ENCODE data around the gene FBXL5. TPM values are rescaled to one million over a fixed set of nuclear protein-coding genes. Genes with fewer than 3 reads are reported as not detected.

FBXL5 gene
- total and polyA plus RNA-seq, 9 of the 15 experiments (the other 6 are each of a cell fraction or from before 2014, with no cell fraction given): 6.0 to 35.2 (median 22.1) TPM

DNA sequence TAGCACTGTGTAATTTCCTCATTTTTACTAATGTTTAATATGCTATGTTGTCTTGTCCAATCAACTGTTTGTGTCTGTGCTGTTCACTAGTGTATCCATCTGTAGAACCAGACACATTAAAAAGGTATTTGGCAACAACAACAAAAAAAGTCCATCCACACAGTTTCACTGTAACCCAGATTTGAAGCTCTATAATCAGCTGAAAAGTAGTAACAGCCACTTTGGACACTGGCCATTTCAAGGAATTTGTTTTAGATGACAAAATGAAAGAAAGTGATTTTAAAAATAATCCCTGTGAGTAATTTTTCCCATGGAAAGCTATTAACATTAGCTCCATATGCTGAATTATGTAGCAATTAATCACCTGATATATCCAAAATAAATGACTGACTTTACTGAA lies 2.2 kb upstream of the FBXL5 start:
- H4K20me1 ChIP-seq (replicated peaks; ENCODE audit: control insufficient read depth, insufficient read depth, low read length): no peaks in the 10 kb centered on the region
- in situ Hi-C loops (cut with MboI) (loop anchor here (25.0 kb wide), 1 partner anchor 645 kb away; the partner anchor contains the start of gene CPEB2), intact Hi-C loops (cut with micrococcal nuclease) (loop anchor here (10.0 kb wide), 2 partner anchors 423 to 653 kb away; partner anchors contain the start of gene CPEB2)
- H3K4me2 ChIP-seq (ENCODE audit: insufficient read depth, low read length): no peak overlapping the region
- H3K79me2 ChIP-seq (ENCODE audit: control insufficient read depth, insufficient read depth, low read length): peaks cover 25% of the 10 kb centered on the region
- H2AFZ ChIP-seq (ENCODE audit: low read depth, low read length): no peak overlapping the region
- no peaks in the 10 kb centered on the region for H3K9me1 ChIP-seq (ENCODE audit: control insufficient read depth, insufficient read depth, low read length)
- POLR2A ChIA-PET: interaction anchor here (1.0 kb wide), 1 partner anchor 24 kb away, joined by 4 read pairs; the partner anchor contains the start of gene FAM200B
- 0 out of 2 replicates have a peak, but pooled peaks cover 3% of the 10 kb centered on the region for H3K9me3 ChIP-seq (replicated peaks; ENCODE audit: control insufficient read depth, insufficient read depth, low read depth, low read length)
- no peaks in the 10 kb centered on the region for H3K27me3 ChIP-seq (ENCODE audit: control insufficient read depth in 2 of 2, insufficient read depth in 2 of 2, low read length in 2 of 2)
- H3K9ac ChIP-seq (ENCODE audit: insufficient read depth in 1 of 2, low read depth in 2 of 2, low read length in 2 of 2): no peak overlapping the region
- FAIRE-seq (no peak), DNase-seq (ENCODE audit: extremely low read depth in 1 of 4, low spot score in 3 of 4) (no peak), ATAC-seq (no peak)
- no peak overlapping the region for H3K4me3 ChIP-seq
- CTCF ChIA-PET (ENCODE audit: low intra/inter-chr PET ratio): no interaction called here
- no peak overlapping the region for H3K27ac ChIP-seq (ENCODE audit: extremely low read depth, low read depth, low read length)
- peaks cover 2 to 13% of the 10 kb centered on the region in 2 experiments; a peak in 3 of 5 replicates for H3K4me1 ChIP-seq (replicated peaks in 1 of 2; ENCODE audit: control insufficient read depth in 2 of 2, insufficient read depth in 2 of 2, low read length in 2 of 2)
- peaks cover 7% of the 10 kb centered on the region; the same call in 1 of the 3 replicates for H3K36me3 ChIP-seq (ENCODE audit: control insufficient read depth, insufficient read depth, low read length)
- BruUV-seq (replicated peaks): no TSS peak
- TF ChIP-seq FOXJ2 (tag; IDR thresholded peaks at IDR 0.05) (no peak), ETV6 (IDR thresholded peaks at IDR 0.05; ENCODE audit: borderline replicate concordance in 1 of 2, low read depth in 2 of 2, low read length in 1 of 2) (no peak), ETV6 (CRISPR knock-in tag; IDR thresholded peaks at IDR 0.05; ENCODE audit: borderline replicate concordance) (no peak), RFX1 (IDR thresholded peaks at IDR 0.05) (no peak), CHCHD3 (CRISPR knock-in tag; IDR thresholded peaks at IDR 0.05) (no peak), ZNF133 (CRISPR knock-in tag; IDR thresholded peaks at IDR 0.05) (no peak), SMARCA4 (IDR thresholded peaks at IDR 0.05) (no peak), RBM14 (IDR thresholded peaks at IDR 0.05; ENCODE audit: borderline replicate concordance, insufficient read depth, low read depth, low read length) (no peak), CHD2 (IDR thresholded peaks at IDR 0.05; ENCODE audit: low read depth, low read length) (no peak)
- TF ChIP-seq, protein P1, sequence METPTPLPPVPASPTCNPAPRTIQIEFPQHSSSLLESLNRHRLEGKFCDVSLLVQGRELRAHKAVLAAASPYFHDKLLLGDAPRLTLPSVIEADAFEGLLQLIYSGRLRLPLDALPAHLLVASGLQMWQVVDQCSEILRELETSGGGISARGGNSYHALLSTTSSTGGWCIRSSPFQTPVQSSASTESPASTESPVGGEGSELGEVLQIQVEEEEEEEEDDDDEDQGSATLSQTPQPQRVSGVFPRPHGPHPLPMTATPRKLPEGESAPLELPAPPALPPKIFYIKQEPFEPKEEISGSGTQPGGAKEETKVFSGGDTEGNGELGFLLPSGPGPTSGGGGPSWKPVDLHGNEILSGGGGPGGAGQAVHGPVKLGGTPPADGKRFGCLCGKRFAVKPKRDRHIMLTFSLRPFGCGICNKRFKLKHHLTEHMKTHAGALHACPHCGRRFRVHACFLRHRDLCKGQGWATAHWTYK (CRISPR knock-in tag; IDR thresholded peaks at IDR 0.05): no peak
- TF ChIP-seq, protein P2, sequence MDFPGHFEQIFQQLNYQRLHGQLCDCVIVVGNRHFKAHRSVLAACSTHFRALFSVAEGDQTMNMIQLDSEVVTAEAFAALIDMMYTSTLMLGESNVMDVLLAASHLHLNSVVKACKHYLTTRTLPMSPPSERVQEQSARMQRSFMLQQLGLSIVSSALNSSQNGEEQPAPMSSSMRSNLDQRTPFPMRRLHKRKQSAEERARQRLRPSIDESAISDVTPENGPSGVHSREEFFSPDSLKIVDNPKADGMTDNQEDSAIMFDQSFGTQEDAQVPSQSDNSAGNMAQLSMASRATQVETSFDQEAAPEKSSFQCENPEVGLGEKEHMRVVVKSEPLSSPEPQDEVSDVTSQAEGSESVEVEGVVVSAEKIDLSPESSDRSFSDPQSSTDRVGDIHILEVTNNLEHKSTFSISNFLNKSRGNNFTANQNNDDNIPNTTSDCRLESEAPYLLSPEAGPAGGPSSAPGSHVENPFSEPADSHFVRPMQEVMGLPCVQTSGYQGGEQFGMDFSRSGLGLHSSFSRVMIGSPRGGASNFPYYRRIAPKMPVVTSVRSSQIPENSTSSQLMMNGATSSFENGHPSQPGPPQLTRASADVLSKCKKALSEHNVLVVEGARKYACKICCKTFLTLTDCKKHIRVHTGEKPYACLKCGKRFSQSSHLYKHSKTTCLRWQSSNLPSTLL (IDR thresholded peaks at IDR 0.05): no peak
